ENCODE data around the gene MRPL40.

DNA sequence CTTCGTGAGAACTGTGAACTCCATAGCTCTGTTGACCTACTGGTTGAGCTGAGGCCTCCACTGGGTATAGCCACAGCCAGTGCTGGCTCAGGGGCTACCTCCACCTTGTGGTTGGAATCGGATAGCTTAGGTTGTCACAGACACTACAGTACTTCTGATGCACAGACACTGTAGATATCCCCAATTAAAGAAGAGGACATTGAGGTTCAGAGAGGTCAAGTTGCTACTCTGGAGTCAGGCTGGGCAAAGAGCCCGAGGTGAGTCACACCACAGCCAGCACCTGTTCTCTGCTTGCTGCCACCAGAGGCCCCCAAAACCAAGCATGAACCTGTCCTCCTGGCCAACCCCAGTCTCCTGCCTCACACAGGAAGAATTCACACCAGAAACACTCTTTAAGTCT lies 41.2 kb downstream of the MRPL40 start:
- TF ChIP-seq, protein P1, sequence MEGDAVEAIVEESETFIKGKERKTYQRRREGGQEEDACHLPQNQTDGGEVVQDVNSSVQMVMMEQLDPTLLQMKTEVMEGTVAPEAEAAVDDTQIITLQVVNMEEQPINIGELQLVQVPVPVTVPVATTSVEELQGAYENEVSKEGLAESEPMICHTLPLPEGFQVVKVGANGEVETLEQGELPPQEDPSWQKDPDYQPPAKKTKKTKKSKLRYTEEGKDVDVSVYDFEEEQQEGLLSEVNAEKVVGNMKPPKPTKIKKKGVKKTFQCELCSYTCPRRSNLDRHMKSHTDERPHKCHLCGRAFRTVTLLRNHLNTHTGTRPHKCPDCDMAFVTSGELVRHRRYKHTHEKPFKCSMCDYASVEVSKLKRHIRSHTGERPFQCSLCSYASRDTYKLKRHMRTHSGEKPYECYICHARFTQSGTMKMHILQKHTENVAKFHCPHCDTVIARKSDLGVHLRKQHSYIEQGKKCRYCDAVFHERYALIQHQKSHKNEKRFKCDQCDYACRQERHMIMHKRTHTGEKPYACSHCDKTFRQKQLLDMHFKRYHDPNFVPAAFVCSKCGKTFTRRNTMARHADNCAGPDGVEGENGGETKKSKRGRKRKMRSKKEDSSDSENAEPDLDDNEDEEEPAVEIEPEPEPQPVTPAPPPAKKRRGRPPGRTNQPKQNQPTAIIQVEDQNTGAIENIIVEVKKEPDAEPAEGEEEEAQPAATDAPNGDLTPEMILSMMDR (IDR thresholded peaks at IDR 0.05): no peak
- TF ChIP-seq POLR2A (IDR thresholded peaks at IDR 0.05): no peak
